GM23338 (cell line): ENCODE data around the gene THAP9. TPM values are rescaled to one million over a fixed set of nuclear protein-coding genes. Genes with fewer than 3 reads are reported as not detected.
"Not testable (repeated sequence)": the region's sequence is repeated elsewhere in the genome, so short reads cannot be mapped to it uniquely, and the experiment has no call there.

ENCODE experiments used
- ATAC-seq: fragments of 200-7000 bp; cut with Tn5 transposase; 3 replicates; pipeline ENCODE4 v1.9.1; 2020
- DNase-seq: peaks from one replicate; pipeline ENCODE4 v3.0.0-alpha.2; 2015; ENCODE audit warnings: low spot score
- H2AFZ ChIP-seq: fragments of 200-600 bp; sonication (generic); 2 replicates; pipeline ENCODE4 v1.8.0; 2016; ENCODE audit warnings: antibody characterized with exemption, mild to moderate bottlenecking, moderate library complexity
- H3F3A ChIP-seq: fragments of 200-600 bp; sonication (generic); replicated peaks from 2 replicates; pipeline ENCODE4 v1.8.0; 2017; ENCODE audit warnings: antibody characterized with exemption, mixed run types, low read depth
- H3K27ac ChIP-seq: fragments of 200-600 bp; sonication (generic); 2 replicates; pipeline ENCODE4 v1.6.1; 2016; ENCODE audit warnings: low read depth
- H3K27me3 ChIP-seq: fragments of 200-600 bp; sonication (generic); 2 replicates; pipeline ENCODE4 v1.8.0; 2016; ENCODE audit warnings: mild to moderate bottlenecking, mixed run types, moderate library complexity; ENCODE audit not compliant: insufficient read depth
- H3K36me3 ChIP-seq: fragments of 200-600 bp; sonication (generic); 2 replicates; pipeline ENCODE4 v1.8.0; 2016; ENCODE audit warnings: mild to moderate bottlenecking; ENCODE audit not compliant: insufficient read depth
- H3K4me1 ChIP-seq: fragments of 200-600 bp; sonication (generic); 2 replicates; pipeline ENCODE4 v1.8.0; 2016; ENCODE audit warnings: mild to moderate bottlenecking, moderate library complexity; ENCODE audit not compliant: insufficient read depth
- H3K4me2 ChIP-seq: fragments of 200-600 bp; sonication (generic); 2 replicates; pipeline ENCODE4 v1.7.1; 2017; ENCODE audit warnings: mixed run types
- H3K4me3 ChIP-seq: fragments of 200-600 bp; sonication (generic); 2 replicates; pipeline ENCODE4 v1.6.1; 2016; ENCODE audit warnings: mixed run types
- H3K79me2 ChIP-seq: fragments of 200-600 bp; sonication (generic); replicated peaks from 2 replicates; pipeline ENCODE4 v1.8.0; 2017; ENCODE audit warnings: mild to moderate bottlenecking; ENCODE audit not compliant: insufficient read depth
- H3K9me2 ChIP-seq: fragments of 200-600 bp; sonication (generic); 2 replicates; pipeline ENCODE4 v1.8.0; 2017; ENCODE audit not compliant: insufficient read depth
- H4K20me1 ChIP-seq: fragments of 200-600 bp; sonication (generic); replicated peaks from 2 replicates; pipeline ENCODE4 v1.8.0; 2017; ENCODE audit warnings: mild to moderate bottlenecking; ENCODE audit not compliant: insufficient read depth
- H3K27ac Mint-ChIP-seq: 2 replicates; pipeline ENCODE4 v1.8.0; 2020; ENCODE audit warnings: inconsistent platforms, mild to moderate bottlenecking, moderate library complexity, mixed read lengths
- H3K27me3 Mint-ChIP-seq: 3 replicates; pipeline ENCODE4 v1.8.0; 2022; ENCODE audit warnings: low read depth, mild to moderate bottlenecking, moderate library complexity, mixed read lengths, inconsistent platforms; ENCODE audit not compliant: insufficient read depth, poor library complexity
- H3K36me3 Mint-ChIP-seq: 3 replicates; pipeline ENCODE4 v1.8.0; 2021; ENCODE audit warnings: low read depth, mild to moderate bottlenecking, inconsistent platforms, moderate library complexity, mixed read lengths
- H3K4me1 Mint-ChIP-seq: 3 replicates; pipeline ENCODE4 v1.8.0; 2020; ENCODE audit warnings: mild to moderate bottlenecking, inconsistent platforms, mixed read lengths
- H3K4me3 Mint-ChIP-seq: 3 replicates; pipeline ENCODE4 v1.8.0; 2021; ENCODE audit warnings: moderate library complexity, mild to moderate bottlenecking, inconsistent platforms, mixed read lengths
- H3K9me3 Mint-ChIP-seq: 3 replicates; pipeline ENCODE4 v1.8.0; 2020; ENCODE audit warnings: moderate library complexity, mild to moderate bottlenecking, inconsistent platforms, mixed read lengths
- CREB1 ChIP-seq: fragments of 250-450 bp; sonication (Bioruptor Pico); IDR thresholded peaks from 2 replicates; pipeline ENCODE4 v1.5.0; 2020; ENCODE audit warnings: low read depth, mild to moderate bottlenecking, moderate library complexity
- EZH2phosphoT487 ChIP-seq: fragments of 200-600 bp; sonication (generic); IDR thresholded peaks from one replicate; pipeline ENCODE4 v1.8.1; 2018; ENCODE audit warnings: antibody characterized with exemption; ENCODE audit not compliant: unreplicated experiment
- JUNB ChIP-seq: IDR thresholded peaks from one replicate; pipeline ENCODE4 v1.6.1; 2016; ENCODE audit warnings: antibody characterized with exemption; ENCODE audit not compliant: unreplicated experiment
- NANOG ChIP-seq: IDR thresholded peaks from 2 replicates; pipeline ENCODE4 v1.6.1; 2016; ENCODE audit warnings: antibody characterized with exemption, borderline replicate concordance
- POLR2AphosphoS5 ChIP-seq: IDR thresholded peaks from 2 replicates; pipeline ENCODE4 v1.6.1; 2016; ENCODE audit warnings: antibody characterized with exemption, low read depth
- REST ChIP-seq: IDR thresholded peaks from one replicate; pipeline ENCODE4 v1.6.1; 2018; ENCODE audit warnings: antibody characterized with exemption; ENCODE audit not compliant: unreplicated experiment
- STAT1 ChIP-seq: IDR thresholded peaks from one replicate; pipeline ENCODE4 v1.6.1; 2016; ENCODE audit warnings: antibody characterized with exemption; ENCODE audit not compliant: unreplicated experiment
- ZNF114 ChIP-seq: fragments of 250-450 bp; sonication (Bioruptor Pico); IDR thresholded peaks from 2 replicates; pipeline ENCODE4 v1.5.0; 2020; ENCODE audit warnings: mild to moderate bottlenecking, moderate library complexity
- ZNF331 ChIP-seq: fragments of 250-450 bp; sonication (Bioruptor Pico); IDR thresholded peaks from 2 replicates; pipeline ENCODE4 v1.5.0; 2020; ENCODE audit warnings: low read depth, mild to moderate bottlenecking, moderate library complexity
- polyA plus RNA-seq: library from polyadenylated mRNA; unstranded; fragments of >200 nt; fragmentation: Nextera tagmentation; extraction: Ambion mirVana; gene quantifications from 2 replicates; pipeline ENCODE4 v1.2.1, GENCODE V29; 2016
- total RNA-seq: library from RNA; depleted of rRNA; stranded (reverse); fragments of >200 nt; shearing (Covaris generic); gene quantifications from 2 replicates; pipeline ENCODE4 v1.2.3, GENCODE V29; 2014
- TF ChIP-seq, protein P1 (sequence below), 2 experiments: fragments of 200-600 bp in 1 of 2; sonication (generic) in 1 of 2; conservative IDR thresholded peaks; 2 replicates each; pipeline versions ENCODE4 v1.5.1 to v1.6.1; 2016 to 2017; ENCODE audit warnings: antibody characterized with exemption in 2 of 2, low read depth in 2 of 2, mild to moderate bottlenecking in 2 of 2, moderate library complexity in 1 of 2
- TF ChIP-seq, protein P2 (sequence below): IDR thresholded peaks from 2 replicates; pipeline ENCODE4 v1.6.1; 2016; ENCODE audit warnings: antibody characterized with exemption

THAP9 gene
- total and polyA plus RNA-seq, 2 experiments from 2014 or later, result 8.7 to 22.3 TPM

DNA sequence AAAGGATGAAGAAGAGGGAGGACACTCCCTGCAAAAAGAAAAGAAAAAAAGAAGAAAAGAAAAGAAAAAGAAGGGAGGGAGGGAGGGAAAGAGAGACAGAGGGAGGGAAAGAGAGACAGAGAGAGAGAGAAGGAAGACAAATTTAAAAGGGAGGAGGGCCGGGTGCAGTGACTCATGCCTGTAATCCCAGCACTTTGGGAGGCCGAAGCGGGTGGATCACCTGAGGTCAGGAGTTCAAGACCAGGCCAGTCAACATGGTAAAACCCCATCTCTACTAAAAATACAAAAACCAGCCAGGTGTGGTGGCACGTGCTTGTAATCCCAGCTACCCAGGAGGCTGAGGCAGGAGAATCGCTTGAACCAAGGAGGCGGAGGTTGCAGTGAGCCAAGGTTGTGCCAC is 34.5 kb upstream of the THAP9 start:
- not testable (repeated sequence) for H3K4me1 Mint-ChIP-seq, DNase-seq, H3K4me1 ChIP-seq, ATAC-seq, H3K79me2 ChIP-seq, H3K27me3 Mint-ChIP-seq, H3K9me3 Mint-ChIP-seq, H3K27me3 ChIP-seq, H3K4me2 ChIP-seq, H3K4me3 Mint-ChIP-seq, H3F3A ChIP-seq, H2AFZ ChIP-seq, H3K27ac ChIP-seq, H3K27ac Mint-ChIP-seq, H3K4me3 ChIP-seq, H3K9me2 ChIP-seq
- H3K36me3 Mint-ChIP-seq, result peaks cover 65% of the 10 kb centered on the region
- Histone ChIP-seq H4K20me1 (peaks cover 12% of the 10 kb centered on the region; the same call in 1 of the 2 replicates), H3K36me3 (peaks cover 60% of the 10 kb centered on the region)

DNA sequence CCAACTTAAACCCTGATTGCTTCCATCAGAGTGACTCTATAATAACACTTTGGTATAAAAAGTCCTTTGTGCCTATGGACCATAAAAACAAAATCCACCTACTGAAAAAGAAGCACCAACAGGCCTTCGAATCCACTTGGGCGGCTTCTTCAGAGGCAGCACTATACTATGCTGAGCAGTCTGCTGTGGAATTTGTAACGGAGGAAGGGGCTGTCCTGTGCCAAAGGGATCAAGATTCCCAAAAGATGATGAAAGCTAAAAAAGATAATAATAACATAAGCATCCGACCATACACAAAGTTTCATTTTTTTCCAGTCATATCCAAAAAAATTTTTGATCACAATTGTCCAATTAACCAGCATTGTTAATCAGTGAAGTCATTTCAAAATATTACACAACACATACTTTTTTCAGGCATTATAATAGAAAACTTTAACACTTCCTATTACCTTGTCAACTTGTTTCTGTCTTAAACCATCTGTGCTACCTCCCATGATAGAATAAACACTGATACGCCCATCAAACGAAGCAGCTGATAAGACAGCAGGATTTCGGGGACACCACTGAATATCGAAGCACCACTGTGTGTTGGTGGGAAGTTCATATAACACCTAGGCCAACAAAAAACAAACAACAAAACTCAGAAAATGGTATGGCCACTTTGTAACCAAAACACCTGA is 33.7 kb upstream of the THAP9 start:
- H3K4me2 ChIP-seq, result no peak overlapping the region
- H3K27me3 Mint-ChIP-seq, result peaks cover 2% of the 10 kb centered on the region
- no peak for TF ChIP-seq REST
- no peak for TF ChIP-seq JUNB
- no peak for TF ChIP-seq EZH2phosphoT487
- TF ChIP-seq ZNF114 (CRISPR knock-in tag), result no peak
- TF ChIP-seq POLR2AphosphoS5, result no peak
- TF ChIP-seq STAT1, result no peak
- TF ChIP-seq, protein P1, sequence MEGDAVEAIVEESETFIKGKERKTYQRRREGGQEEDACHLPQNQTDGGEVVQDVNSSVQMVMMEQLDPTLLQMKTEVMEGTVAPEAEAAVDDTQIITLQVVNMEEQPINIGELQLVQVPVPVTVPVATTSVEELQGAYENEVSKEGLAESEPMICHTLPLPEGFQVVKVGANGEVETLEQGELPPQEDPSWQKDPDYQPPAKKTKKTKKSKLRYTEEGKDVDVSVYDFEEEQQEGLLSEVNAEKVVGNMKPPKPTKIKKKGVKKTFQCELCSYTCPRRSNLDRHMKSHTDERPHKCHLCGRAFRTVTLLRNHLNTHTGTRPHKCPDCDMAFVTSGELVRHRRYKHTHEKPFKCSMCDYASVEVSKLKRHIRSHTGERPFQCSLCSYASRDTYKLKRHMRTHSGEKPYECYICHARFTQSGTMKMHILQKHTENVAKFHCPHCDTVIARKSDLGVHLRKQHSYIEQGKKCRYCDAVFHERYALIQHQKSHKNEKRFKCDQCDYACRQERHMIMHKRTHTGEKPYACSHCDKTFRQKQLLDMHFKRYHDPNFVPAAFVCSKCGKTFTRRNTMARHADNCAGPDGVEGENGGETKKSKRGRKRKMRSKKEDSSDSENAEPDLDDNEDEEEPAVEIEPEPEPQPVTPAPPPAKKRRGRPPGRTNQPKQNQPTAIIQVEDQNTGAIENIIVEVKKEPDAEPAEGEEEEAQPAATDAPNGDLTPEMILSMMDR (conservative IDR thresholded peaks at IDR 0.05; ENCODE audit: low read depth in 2 of 2), result no peak
- no peak for TF ChIP-seq NANOG
- TF ChIP-seq ZNF331, result no peak
- TF ChIP-seq, protein P2, sequence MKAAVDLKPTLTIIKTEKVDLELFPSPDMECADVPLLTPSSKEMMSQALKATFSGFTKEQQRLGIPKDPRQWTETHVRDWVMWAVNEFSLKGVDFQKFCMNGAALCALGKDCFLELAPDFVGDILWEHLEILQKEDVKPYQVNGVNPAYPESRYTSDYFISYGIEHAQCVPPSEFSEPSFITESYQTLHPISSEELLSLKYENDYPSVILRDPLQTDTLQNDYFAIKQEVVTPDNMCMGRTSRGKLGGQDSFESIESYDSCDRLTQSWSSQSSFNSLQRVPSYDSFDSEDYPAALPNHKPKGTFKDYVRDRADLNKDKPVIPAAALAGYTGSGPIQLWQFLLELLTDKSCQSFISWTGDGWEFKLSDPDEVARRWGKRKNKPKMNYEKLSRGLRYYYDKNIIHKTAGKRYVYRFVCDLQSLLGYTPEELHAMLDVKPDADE, result no peak
- no peak for TF ChIP-seq CREB1 (CRISPR knock-in tag)

More for the DNA sequence above, 33.7 kb upstream of the THAP9 start:
- Histone ChIP-seq H4K20me1 (peaks cover 12% of the 10 kb centered on the region; the same call in 1 of the 2 replicates), H3K9me2 (no peaks in the 10 kb centered on the region), H3K4me3 (no peak overlapping the region), H3K4me1 (no peaks in the 10 kb centered on the region), H3K27me3 (no peaks in the 10 kb centered on the region), H3K27ac (no peak overlapping the region), H3F3A (no peaks in the 10 kb centered on the region), H3K36me3 (peaks cover 65% of the 10 kb centered on the region), H2AFZ (no peak overlapping the region), H3K79me2 (no peaks in the 10 kb centered on the region; the same call in 1 of the 2 replicates)
- DNase-seq (no peak), ATAC-seq (no peak)
- Mint-ChIP-seq H3K4me3 (no peak overlapping the region), H3K4me1 (no peaks in the 10 kb centered on the region), H3K36me3 (peaks cover 67% of the 10 kb centered on the region), H3K9me3 (no peaks in the 10 kb centered on the region), H3K27ac (no peak overlapping the region)
